ENCODE data around the gene FAM228A.
"Not testable (repeated sequence)": the region's sequence is repeated elsewhere in the genome, so short reads cannot be mapped to it uniquely, and the experiment has no call there.

Gene FAM228A

DNA sequence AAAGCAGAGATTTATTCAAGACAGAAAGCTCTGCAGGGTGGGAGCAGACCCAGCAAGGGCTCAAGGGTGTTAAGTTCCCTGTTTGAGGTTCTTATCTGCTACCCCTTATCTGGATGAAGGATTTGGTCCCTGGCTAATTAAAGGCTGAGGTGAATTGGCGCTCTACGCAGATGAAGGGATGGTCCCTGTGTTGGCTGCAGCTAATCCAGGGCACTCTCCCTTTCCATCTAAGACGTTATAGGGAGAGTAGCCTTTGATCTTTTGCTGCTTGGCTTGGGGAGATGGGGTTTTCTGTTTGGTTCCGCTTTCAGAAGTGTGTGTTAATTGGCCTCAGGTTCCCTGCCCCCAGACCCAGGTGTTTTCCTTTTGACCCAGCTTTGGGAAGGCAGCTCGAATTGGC is 17.0 kb downstream of the FAM228A start:
- DNase-seq, result no peak

DNA sequence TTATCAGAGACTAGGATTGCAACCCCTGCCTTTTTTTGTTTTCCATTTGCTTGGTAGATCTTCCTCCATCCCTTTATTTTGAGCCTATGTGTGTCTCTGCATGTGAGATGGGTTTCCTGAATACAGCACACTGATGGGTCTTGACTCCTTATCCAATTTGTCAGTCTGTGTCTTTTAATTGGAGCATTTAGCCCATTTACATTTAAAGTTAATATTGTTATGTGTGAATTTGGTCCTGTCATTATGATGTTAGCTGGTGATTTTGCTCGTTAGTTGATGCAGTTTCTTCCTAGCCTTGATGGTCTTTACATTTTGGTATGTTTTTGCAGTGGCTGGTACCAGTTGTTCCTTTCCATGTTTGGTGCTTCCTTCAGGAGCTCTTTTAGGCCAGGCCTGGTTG is 22.4 kb downstream of the FAM228A start:
- DNase-seq, result not testable (repeated sequence)

DNA sequence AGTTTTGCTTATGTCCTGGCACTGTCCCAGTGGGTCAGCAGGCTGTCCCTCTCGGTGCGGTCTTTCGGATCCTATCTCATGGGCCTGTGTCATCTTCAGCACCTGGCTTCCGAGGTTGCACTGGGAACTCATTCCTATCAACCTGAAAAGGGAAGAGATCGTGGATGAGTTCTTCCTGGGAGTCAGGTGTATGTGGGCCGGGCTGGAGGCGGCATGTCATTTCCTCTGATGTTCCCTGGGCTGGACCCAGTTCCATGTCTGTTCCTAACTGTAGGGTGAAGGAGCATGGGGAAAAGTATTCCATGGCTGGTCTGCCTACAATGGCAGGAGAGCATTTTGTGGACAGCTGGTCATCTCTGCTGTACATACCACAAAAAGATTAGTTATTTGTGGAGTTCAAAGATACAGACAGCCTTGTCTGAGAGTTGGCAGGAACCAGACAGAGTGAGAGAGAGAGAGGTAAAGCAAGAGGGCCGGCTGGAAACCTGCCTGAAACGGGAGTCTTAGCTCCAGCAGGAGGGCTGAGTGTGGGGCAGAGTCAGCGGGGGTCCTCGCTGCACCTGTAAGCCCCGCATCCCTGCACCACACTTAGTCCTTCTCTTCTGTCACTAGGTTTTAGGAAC is 25.2 kb downstream of the FAM228A start:
- no peak for DNase-seq

DNA sequence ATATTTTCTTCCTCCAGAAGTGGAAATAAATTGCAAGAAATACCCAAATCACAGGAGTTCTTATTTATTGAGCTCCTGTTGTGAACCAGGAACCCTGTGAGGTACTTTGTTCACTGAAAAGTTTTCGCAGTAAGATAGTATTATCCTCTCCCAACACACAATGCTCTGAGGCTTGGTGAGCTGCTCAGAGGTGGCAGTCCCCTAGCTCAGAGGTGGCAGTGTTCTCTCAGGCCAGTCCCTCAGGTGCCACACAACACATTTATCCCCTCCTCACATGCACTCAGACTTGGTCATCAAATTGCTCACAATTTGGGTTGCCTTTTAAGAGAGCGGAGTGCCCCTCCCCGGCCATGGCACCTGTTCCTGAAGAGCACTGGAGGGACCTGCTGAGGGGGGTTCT is 25.9 kb downstream of the FAM228A start:
- no peak for DNase-seq

DNA sequence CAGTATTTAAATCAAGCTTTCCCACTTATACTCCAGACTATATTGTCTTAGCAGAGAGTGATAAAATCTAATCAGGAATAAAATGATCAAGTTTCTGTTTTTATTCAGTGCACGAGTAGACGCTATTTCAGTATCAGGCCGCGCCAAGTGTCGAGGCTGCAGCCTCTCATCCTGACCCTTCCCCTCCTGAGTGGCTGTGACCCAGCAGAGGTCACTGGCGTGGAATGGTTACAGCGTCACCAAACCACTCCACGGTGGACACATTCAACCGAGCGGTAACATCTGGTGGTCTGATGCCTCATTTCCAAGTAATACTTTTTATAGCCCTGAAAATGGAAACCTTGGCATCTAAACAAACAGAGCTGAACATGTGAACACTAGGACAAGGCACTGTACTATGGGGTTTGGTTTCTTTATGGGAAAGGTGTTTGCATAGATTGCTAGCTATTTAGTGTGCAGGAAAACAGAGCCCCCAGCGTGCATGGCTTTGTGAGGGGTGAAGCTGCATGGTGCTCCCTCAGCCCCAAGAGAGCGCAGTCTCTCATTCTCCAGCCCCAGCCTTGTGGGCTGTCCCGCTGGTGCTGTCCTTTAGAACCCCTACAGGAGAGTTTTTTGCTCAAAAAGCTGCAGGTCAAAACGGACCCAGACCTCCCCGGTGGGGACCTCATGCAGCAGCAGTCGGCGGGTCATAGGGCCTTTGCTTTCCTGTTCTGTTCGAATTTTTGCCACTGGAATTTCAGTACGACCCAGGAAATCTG is 28.4 kb downstream of the FAM228A start:
- no peak for DNase-seq

DNA sequence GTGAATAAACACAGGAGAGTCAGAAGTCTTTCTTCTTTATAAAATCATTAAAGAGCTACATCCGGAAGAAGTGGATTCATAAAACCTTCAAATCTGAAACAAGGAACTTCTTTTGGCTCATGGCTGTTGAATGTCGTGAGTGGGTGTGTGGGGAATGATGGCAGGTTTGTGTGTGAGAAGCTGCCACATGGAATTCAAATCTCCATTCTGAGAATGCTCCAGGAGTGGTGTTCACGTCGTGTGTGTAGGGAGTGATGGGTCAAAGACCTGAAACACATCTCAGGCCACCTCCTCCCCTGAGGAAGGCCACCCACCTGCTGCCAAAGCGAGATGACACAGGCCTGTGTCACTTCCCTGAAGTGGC is 28.9 kb downstream of the FAM228A start:
- DNase-seq, result no peak

DNA sequence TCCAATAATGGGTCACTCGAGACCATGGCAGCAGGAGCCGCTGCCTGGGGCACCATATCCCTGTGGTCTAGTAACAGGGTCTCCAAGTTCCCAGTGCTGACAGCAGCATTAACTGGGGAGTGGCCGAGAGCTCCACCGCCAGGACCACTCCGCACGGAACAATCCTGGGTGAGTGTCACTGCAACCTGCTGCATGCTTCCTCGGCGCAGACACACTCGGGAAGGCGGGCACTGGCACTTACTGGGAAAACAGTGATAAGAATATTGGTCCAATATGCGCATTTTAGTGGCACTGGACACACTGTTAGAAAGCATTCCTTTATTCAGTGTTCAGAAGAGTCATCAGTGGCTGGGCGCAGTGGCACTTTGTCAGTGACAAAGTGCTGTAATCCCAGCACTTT is 29.7 kb downstream of the FAM228A start:
- DNase-seq, result no peak

DNA sequence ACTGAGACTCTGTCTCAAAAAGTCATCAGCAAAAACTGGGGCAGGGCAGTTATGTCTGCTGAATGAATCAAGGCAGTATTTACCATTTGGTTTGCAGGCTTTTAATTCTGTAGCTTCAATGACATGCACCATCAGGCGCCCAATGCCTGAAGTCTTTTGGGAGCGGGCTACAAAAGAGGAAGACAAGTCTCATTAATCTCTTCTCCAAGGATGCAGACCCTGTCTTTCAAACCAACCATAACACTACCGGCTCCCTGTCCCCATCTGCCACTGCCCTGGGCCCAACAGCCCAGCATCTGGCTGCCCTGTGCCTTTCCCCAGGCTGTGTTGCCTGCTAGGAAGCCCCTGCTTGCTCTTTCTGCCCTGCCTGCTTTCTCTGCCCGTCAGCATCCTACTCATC is 30.3 kb downstream of the FAM228A start:
- DNase-seq, result no peak

DNA sequence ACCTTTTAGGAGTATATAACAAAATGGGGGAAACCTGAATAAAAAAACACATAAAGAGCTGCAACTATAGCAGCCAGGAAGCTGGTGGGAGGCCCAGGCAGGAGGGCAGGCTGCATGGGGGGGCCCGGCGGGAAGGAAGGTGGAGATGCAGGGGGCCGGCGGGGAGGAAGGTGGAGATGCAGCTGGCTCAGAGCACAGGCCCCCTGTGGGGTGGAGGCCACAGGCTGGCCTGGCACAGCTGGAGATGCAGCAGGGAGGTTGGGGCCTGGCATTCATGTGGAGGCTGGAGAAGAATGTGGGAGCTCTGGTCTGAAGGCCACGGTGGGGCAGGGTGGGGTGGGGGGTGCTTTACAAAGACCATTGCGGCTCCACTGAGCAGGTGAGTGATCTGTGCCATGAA is 31.4 kb downstream of the FAM228A start:
- no peak for DNase-seq

DNA sequence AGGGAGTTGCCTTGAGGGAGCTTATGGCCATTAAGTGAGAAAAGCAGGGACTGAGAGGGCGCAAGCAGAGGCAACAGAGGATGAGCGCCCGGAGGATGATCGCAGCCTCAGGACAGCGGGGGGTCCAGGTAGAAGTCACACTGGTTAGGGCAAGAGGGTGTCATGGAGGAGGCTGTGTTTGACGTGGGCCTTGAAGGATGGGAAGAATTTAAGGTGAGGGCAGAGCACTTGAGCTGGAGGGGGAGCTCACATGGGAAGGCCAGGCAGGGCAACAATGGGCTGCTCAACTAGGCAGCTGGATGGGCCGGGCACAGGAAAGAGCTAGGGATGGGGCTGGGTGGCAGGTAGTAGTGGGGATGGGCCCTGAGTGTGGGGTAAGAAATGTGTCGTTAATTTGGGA is 31.9 kb downstream of the FAM228A start:
- DNase-seq, result no peak

DNA sequence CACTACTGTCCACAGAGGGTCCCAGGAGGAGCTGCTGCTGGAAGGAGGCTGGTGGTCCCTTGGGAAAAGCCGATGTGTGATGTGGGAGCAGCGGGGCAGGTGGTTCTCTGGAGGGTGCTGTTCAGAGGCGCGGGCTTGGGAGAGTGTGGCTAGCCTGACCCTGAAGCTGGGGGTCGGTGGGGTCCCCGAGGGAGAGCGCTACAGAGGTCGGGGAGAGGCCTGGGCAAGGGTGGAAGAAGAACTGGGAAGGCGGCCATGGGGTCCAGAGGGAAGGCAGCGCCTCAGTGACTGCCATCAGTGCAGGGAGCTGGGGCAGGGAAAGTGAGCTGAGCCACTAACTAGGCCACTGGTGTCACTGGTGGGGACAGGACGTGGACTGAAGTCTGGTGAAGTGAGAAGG is 32.5 kb downstream of the FAM228A start:
- no peak for DNase-seq

DNA sequence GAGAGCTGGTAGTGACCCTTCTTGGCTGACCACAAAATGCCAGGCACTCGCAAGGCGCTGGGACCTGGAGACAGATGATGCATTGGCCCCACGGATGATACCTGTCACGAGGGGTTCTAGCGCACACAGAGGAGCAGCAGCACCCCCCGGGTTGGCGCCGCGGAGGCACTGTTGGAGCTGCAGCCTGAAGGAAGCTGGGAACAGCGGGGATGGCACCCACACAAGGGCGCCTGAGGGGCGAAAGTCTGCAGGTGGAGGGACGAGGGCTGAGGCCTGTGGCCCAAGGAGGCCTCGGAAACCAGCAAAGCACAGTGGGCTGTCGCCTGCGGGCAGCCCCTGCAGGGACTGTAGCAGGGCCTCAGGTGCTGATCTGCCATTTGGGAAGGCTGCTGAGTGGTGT is 33.6 kb downstream of the FAM228A start:
- DNase-seq, result no peak

DNA sequence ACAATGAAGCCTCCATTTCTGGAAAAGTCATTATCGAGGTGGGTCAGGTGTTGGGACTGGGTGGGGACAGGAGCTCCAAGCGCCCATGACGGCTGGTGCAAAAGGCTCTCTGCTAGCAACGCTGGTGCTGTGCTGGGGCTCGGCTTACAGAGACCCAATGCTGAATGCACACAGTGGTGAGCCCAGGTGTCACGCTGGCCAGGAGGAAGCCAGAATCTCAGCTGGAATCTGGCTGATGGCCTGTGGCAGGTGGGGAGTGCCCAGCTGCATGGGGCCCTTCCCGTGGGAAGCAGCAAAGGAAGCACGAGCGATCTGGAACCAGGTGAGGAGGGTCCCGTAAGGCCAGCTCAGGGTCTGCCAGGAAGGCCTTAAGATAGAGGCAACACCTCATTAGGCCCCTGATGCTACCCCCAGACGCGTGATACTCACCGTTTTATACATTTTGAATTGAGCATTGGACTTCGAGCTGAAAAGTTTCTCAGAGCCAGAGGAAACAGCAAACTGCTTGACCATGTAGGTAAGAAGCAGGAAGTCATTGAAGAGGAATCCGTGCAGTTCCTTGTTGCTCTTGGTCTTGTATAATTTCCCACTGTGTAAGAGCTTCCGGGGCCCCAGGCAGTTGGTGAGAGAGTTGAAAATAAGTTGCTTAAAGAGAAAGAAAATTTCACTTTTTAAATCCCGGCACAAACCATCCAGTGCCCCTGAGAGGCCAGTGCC is 34.7 kb downstream of the FAM228A start:
- DNase-seq, result no peak

DNA sequence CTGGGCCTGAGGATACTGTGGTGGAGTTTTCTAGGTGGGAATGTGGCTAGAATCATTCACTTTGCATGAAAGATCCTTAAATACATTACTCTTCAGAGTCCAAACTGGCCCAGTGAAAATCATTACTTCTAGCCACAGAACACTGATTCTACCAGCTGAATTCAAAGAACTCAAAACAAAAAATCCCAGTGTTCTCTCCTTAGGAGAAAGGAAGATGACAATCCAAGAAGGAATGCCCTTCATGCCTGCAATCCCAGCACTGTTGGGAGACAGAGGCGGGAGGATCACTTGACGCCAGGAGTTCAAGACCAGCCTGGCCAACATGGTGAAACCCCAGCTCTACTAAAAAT is 35.2 kb downstream of the FAM228A start:
- DNase-seq, result no peak

DNA sequence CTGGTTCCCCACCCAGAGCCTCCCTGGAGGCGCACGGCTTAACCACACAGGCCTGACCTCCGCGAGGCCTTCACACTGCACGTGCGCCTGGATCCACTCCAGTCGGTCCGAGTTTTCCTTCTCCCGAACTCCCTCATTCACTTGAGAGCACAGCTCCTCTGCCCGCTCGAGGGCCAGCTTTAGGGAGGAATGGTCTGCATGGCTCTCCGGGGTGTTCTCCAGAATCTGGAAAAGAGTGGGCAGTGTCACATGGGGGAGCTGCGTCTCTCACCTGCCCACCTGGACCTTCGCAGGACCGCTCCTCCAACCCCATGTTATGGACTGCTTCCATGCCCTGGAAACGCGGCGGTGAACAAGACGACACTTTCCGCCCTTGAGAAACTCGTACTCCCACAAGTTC is 35.9 kb downstream of the FAM228A start:
- DNase-seq, result no peak

DNA sequence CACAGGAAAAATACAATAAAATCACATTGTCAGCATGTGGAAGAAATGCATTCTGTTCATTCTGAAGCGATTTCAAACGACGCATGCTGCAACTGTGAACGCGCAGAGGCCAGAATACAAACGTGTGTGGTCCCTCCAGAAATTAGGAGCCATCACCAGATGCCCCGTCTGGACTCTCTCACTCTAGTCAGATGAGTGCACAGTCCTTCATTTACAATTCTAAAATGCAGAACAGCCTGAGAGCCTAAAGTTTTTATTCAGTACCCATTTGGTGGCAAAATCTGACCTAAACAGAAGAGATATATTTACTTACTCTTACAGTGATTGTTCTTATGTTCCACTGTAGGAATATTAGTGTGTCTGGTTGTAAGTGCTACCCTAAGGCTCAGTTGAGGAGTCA is 36.6 kb downstream of the FAM228A start:
- no peak for DNase-seq

DNA sequence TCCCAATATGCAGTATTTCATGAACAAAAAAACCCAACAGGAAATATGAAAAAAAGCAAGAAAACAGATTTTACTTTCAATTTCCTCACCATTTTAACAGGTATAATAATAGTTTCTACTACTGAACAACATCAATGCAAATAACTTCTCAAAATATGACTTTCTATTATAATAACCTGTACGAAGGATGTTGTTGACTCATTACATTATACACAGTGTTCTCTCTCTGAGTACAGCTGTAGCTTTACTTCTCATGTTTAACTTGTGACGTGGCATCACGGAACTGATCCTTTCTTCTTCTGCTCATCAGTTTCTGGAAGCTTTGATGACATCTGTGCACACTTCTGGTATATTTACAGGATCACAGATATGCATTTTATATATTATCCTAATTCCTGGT is 40.0 kb downstream of the FAM228A start:
- DNase-seq, result no peak

DNA sequence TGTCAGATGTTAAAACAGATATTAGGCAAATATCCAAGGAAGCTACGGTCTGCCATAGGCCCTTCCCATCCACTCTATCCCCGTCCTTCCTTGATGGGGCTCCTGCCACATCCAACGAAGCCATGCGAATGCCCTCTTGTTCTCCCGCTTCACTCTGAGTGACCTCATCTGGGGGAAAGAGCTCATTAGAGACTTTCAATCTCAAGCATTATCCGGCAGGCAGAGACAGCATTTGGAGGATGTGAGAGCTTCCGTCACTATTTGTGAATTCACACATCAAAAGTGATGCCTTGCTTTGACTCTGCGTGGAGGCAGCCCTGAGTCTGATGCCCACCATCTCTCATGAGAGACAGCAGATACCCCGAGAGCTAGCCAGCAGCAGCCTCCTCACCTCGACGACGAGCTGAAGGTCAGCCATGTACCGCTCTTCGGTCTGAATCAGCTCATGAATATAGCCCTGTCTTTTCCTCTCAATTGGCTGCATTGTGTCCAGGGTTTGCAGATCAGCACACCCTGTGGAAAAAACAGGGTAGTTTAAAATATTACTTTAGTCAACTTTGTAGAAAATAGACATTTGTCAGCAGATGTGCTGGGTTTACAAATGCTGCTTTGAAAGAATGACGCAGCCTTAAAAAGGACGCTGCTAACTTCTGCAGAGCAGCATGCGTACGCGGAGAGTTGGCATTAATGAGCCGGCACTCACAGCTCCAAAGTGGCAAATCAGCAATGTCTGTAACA is 45.9 kb downstream of the FAM228A start:
- no peak for DNase-seq

DNA sequence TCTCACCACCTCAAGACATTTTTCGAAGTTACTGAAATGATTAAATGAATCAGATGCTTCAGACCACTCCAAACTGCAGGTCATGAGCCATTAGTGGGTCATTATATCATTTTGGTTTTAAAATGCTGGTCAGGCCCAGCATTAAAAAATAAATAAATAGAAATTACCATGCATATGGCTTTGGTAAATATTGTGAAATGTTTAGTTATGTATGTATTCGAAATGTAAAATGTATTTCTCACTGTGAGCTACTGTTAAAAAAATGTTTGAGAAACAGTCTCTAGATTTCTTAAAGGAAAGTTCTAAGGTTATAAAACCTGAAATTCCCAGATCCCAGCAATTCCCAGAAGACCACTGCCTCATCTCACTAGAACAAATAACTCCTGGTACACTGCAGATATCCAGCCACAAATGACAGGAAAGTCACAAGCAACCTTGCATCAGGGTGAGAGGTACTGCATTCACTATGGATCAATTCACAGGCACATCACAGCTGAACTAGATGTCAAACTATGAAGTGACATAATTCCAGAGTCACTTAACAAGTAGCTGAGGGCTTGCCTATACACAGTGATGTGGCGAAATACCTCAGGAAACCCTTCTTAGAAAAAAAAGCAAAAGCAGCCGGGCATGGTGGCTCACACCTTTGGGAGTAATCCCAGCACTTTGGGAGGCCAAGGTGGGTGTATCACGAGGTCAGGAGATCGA is 46.6 kb downstream of the FAM228A start:
- DNase-seq, result no peak

DNA sequence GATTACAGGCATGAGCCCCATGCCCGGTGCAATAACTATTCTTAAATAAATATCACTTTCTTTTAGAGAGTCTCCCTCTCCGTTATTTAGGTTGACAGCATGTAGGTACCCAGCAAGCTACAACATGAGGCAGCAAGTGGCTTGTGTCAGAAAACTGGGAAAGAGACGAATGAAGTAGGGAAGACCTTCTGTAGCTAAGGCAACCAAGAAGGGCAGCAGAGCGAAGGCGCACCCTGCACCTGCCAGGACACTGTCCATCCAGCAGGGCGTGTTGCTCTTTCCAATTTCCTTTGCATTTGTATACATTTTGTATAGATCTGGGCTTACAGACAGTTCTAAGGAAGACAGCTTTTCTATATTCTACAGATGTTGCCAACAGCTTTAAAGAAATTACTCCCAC is 48.1 kb downstream of the FAM228A start:
- no peak for DNase-seq

DNA sequence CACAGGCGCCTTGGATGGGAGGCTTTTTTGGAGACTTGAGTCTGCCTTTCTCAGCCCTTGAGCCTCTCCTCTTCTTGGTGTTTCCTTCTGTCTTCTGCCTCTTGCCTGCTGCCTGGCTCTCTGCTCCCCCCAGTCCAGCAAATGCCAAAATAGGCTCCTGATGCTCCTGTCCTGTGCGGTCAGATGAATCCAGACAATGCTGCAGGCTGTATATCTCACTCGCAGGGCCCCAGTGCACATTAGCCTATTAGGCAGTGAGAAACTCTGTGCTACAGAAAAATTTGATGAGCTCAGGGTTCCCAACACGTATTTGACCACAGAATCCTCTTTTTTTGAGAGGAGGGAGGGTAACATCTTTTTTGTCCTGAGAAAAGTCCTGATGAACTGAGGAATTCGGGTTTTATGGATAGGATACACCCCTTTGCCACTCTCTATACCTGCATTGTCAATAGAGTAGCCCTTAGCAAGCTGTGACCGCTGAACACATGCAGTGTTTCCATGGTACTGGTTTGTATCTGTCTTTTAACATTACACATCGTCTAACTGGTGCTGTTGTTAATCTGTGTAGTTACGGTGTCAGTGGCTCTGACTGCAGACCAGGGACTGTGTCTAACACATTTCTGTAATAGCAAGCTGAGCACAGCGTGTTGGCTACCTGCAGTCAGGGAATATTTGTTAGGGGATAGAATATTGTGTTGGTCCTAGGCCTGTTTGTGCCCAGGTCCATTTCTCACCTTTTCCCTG is 50.8 kb downstream of the FAM228A start:
- DNase-seq, result no peak

DNA sequence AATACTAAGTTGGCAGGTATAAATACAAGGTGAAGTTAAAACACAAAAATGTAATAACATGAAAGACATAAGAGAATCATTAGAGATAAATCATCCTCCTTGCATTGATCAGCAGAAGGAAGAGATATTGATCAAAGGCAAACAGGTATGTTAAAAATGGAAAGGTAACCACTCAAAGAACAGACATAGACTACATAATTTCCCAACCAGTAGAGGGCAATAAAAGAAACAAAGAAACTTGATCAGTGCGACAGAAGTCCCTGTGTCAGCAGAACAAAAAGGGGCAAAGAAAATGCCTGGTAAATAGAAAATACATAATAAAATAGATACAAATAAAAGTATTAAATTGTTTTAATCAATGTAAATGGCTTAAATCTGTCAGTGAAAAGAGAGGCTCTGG is 53.6 kb downstream of the FAM228A start:
- no peak for DNase-seq
